Activated T-helper 1 cell treated with Interleukin-2 at 50 U/mL for 16 hours (primary cell): Measurements from ENCODE around the gene ACAP1.
"Not testable (repeated sequence)": the region's sequence is repeated elsewhere in the genome, so short reads cannot be mapped to it uniquely, and the experiment has no call there.

Experiments used
- DNase-seq: peaks from one replicate; pipeline ENCODE4 v3.0.0-alpha.2; 2020; ENCODE audit warnings: low read depth

Gene ACAP1

DNA sequence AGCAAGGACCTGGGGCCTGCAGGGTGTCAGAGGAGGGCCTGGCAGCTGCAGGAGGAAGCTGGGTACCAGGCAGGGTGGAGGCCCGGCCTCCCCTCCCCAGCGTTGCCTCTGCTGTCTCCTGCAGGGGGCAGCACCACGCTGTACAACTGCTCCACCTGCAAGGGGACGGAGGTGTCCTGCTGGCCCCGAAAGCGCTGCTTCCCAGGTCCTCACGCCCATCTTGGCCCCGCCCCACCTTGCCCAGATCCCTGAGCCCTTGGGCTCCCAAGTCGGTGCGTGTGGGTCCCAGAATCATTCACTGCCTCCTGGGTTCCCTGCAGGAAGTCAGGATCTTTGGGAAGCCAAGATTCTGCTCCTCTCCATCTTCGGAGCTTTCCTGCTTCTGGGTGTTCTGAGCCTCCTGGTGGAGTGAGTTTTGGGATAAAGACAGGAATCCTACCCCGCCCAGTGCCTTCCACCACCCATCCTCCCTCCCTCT is 19.8 kb downstream of the ACAP1 start:
- DNase-seq, result peak; percentile 74

DNA sequence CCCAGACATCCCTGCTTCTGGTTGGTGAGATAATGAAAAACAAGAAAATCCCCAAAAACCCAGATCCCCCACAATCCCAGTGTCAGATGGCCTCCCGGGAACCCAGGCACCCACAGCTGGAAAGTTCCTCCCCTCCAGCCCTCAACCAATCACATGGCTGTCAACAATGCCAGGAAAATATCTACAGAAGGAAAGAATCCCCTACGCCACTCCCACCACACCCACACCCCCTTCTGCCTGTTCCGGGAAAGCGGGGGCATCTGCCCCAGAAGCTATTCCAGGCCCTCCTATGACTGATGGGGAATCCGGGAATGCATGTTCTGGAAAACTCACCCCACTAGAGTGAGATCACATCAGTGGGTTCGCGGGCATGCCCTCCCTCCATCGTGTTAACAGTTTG is 20.4 kb downstream of the ACAP1 start:
- no peak for DNase-seq

DNA sequence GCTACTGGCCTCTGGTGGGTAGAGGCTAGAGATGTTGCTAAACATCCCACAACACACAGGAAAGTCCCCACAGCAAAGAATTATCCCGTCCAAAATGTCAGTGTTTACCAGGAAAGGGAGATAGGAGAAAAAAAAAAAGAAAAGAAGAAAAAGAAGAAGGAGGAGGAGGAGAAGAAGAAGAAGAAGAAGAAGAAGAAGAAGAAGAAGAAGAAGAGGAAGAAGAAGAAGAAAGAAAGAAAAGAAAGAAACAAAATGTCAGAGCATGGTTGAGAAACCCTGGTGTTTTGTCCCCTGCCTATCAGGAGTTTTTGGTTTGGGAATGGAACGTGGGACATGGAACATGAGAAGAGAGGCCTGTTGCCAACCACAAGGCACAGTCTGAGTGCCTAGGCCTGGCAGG is 21.1 kb downstream of the ACAP1 start:
- no peak for DNase-seq

DNA sequence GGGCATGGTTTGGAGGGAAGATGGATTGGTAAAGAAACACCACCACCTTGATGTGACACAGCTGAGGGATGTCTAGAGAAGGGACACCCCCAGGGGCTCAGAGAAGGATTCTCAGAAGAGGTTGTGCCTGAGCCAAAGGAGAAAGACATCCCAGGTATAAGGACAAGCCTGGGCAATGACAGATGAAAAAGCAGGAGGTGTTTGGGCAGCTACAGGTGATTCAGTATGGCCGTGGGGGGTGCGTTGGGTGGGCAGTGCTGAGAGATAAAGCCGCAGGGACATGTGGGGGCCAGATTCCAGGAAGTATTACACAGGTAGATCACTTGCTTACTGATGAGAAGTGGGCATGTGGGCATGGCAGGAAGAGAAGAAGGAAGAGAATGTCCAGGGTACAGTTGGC is 25.6 kb downstream of the ACAP1 start:
- no peak for DNase-seq

DNA sequence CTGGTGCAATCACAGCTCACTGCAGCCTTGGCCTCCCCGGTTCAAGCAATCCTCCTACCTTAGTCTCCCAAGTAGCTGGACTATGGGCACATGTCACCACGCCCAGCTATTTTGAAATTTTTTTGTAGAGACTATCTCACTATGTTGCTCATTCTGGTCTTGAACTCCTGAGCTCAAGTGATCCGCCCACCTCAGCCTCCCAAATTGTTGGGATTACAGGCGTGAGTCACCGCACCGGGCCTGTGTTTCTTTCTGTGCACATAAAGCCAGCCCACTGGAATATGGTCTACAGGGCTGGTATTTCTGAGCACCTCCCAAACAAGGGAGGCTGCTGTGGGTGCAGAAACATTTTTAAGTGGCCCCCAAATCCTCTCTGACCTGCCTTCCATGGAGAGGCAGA is 27.0 kb downstream of the ACAP1 start:
- DNase-seq, result no peak

DNA sequence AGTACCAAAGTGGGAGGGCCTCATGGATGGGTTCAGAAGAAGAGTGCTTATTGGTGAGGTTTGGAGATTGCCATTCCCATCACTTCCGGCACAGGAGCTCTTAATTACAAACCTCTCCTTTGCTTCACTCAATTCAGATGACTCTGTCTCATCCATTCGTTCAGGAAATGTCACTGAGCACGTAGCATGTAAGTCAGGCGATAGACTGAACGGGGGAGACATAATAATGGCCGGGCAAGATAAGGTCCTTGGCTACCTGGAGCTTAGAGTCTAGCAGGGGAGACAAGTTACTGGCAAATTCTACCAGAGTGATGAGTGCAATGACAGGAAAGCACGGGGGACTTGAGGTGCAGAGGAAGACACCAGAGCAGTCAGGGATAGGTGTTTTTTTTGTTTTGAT is 29.6 kb downstream of the ACAP1 start:
- not testable (repeated sequence) for DNase-seq

DNA sequence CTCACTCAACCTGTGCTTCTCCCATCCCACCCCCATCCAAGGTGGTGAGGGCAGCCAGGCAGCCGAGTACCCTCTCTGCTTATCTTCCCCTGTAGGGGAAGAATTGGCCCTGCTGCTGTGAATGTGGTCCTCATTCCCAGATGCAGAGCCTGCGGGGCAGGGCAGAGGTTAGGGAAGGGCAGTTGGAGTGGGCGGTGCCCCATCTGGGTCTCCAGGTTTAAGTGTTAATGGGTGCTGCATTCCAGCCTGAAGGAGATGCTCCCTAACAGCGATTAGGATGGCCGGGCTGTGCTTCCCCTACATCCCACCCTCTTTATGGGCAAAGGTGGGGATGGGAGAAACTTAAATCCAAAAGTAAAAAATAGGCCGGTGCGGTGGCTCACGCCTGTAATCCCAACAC is 30.8 kb downstream of the ACAP1 start:
- DNase-seq, result no peak

DNA sequence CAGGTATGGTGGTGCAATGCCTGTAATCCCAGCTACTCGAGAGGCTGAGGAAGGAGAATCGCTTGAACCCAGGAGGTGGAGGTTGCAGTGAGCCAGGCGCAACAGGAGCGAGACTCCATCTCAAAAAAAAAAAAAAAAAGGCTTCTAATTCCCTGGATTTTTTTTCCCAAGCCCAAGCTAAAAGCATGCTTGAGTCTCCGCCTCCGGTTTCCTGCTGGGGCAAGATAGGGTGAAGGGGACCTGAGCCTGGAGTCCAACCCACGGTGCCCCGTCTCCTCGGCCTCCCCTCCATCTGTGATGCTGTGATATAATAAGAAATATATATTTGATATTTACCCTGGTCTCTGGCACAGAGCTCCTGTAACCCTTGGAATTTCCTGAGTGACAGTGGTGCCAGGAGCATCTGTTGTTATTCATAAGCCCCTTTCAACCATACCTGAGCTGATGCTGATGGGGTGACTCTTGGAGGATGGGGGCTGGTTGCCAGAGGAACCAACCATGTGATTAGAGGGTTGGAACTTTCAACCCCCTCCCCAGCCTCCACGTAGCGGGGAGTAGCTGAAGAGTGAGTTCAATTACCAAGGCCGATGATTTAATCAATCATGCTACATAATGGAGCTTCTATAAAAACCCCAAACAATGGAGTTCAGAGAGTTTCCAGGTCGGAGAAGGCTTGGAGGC is 31.7 kb downstream of the ACAP1 start:
- DNase-seq, result no peak

DNA sequence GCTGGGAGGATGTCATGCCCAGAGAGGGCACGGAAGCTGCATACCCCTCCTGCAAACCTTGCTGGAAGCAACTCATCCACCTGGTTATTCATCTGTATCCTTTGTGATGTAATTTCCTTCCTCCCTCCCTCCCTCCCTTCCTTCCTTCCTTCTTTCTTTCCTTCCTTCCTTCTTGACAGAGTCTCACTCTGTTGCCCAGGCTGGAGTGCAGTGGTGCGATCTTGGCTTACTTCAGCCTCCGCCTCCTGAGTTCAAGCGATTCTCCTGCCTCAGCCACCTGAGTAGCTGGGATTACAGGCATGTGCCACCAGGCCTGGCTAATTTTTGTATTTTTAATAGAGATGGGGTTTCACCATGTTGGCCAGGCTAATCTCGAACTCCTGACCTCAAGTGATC is 32.3 kb downstream of the ACAP1 start:
- not testable (repeated sequence) for DNase-seq

DNA sequence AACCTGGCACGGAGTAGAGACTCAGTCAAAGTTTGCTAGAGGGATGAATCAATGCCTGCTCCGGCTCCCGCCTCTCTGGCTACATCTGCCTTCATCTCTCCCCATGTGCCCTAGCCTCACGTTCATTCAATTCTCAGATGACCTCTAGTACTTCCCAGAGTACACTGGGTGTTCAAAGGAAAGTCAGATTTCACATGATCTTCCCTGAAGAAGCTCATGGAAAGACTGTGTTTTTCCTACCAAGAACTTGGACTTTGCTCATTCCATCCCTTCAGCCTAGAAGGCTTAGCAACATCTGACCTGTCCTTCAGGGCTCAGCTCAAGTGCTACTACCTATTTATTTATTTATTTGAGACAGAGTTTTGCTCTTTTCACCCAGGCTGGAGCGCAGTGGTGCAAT is 33.5 kb downstream of the ACAP1 start:
- no peak for DNase-seq

DNA sequence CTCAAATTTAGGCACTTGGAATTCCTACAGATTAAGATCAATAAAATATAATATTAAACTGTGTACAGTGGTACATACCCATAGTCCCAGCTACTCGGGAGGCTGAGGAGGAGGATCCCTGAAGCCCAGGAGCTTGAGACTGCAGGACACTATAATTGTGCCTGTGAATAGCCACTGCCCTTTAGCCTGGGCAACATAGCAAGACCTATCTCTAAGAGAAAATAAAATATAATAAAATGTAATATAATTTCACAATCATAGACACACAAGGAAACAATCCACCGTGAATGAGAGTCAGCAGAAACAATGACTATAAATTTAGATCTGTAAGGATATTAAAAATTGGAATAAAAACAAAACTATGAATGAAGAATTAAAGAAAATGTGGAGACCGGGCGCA is 34.5 kb downstream of the ACAP1 start:
- no peak for DNase-seq

DNA sequence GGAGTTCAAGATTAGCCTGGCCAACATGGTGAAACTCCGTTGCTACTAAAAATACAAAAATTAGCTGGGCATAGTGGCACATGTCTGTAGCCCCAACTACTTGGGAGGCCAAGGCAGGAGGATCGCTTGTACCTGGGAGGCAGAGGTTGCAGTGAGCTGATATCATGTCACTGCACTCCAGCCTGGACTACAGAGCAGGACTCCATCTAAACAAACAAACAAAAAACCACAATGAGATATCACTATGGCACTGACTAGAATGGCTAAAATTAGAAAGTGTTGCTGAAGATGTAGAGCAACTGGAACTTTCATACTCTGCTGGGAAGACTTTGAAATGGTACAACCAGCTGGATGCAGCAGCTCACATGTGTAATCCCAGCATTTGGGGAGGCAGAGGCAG is 38.0 kb downstream of the ACAP1 start:
- no peak for DNase-seq

DNA sequence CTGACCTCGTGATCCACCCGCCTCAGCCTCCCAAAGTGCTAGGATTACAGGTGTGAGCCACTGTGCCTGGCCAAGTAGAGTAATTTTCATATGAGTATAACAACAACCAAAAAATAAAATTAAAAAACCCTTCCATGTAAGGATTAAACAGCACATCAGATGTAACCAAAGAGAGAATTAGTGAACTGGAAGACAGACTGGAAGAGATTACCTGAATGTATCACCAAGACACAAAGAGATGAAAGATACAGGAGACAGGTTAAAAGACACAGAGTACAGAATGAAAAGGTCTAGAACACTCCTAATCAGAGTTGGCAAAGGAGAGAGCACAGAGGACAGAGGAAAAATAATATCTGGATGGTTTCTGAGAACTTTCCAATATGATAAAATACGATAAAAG is 42.8 kb downstream of the ACAP1 start:
- DNase-seq, result no peak

DNA sequence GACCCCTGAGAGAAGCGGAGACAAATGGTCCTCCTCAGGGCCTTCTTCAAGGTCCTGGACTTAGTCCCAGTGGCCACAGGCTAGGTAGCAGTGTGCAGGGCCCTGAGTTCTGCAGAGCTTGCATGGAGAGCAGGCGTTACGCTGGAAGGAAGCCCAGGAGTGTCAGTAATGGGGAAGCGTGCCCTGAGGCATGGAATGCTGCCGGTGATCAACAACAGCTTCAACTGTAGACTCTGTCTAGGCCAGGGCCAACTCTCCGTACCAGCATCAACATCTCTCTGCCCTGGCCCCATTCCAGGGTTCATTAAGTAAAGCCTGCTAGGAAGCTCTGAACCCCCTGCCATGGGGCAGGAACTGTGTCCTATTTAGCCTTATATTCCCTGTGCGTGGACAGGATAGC is 44.0 kb downstream of the ACAP1 start:
- DNase-seq, result no peak

DNA sequence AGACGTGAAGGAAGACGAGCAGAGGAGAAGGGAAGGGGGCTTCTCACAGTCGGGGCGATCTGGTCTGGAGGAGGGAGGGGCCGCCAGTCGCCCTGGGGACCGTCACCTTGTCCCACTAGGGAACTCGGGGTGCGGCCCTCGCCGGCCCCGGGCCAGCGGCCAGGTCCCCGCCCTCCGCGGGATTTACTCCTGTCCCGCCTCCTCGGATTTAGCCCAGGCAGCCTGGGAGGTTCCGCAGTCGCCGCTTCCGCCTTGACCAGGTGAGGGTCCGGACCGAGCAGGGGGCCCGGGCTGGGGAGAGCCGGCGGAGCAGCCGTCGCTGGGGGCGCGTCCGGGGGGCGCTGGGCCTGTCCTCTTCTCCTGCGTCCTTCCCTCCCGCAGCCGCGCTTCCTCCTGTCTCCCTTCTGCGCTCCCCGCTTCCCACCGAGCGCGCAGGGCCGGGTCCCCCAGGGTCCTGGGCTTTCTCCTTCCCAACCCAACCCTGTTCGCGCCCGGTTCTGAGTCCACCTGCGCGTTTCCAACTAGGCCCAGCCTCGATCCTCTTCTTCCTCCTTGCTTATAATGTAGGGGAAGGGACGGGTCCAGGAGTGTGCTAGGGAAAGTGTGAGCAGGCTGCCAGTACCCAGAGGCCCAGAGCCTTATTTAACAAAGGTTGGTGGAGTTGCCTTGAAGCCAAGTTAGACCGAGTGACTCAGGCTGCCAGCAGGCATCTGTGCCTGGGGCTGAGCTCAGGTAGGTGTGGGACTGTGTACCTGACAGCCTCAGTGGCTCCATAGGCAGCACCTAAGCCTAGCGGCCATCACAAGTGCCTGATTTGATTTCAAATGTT is 44.7 kb downstream of the ACAP1 start, which contains the start of gene TNK1:
Gene TNK1 (plus strand): TSS at position 235 of the 829 bp plus-strand sequence. CDS start 1,838 bp downstream, outside the sequence.
- DNase-seq, result no peak

DNA sequence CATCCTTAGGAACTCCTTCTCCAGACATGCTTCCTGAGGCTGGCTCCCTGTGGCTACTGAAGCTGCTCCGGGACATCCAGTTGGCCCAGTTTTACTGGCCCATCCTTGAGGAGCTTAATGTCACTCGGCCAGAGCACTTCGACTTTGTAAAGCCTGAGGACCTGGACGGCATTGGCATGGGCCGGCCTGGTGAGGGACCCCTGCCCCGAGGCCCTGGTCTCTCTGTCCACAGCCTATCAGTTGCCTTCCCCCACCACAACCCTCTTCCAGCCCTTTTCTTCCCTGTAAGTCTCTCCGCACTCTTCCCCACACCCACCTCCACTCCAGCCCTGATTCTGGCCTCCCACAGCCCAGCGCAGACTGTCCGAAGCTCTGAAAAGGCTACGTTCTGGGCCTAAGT is 46.6 kb downstream of the ACAP1 start:
- no peak for DNase-seq

DNA sequence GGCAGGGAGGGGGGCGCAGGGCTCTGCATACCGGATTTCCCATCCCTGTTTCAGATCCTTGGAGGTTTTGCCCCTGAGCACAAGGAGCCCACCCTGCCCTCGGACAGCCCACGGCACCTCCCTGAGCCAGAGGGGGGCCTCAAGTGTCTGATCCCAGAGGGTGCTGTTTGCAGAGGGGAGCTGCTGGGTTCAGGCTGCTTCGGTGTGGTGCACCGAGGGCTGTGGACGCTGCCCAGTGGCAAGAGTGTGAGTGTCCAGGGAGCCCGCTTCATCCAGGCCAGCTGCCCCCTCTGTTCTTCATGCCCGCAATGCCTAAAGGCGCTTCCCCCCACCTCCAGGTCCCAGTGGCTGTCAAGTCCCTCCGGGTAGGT is 47.0 kb downstream of the ACAP1 start:
- no peak for DNase-seq

DNA sequence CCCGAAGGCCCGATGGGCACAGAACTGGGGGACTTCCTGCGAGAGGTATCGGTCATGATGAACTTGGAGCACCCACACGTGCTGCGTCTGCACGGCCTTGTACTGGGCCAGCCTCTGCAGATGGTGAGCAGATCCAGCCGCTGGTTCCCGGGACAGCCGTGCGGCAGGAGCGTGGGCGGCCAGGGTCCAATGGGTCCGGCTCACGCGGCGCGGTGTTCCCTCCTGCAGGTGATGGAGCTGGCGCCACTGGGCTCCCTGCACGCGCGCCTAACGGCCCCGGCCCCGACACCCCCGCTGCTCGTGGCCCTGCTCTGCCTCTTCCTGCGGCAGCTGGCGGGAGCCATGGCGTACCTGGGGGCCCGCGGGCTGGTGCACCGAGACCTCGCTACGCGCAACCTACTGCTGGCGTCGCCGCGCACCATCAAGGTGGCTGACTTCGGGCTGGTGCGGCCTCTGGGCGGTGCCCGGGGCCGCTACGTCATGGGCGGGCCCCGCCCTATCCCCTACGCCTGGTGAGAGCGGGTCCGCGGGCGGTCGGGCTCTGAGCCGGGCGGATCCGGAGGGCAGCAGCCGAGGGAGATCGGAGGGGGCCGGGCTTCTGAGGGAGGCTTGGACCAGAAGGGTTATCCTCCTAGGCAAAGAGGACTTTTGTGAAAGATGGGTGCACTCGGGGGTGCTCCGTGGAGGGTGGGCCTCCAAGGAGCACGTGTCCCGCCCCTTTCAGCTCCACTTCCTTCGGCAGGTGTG is 47.6 kb downstream of the ACAP1 start:
- peak; percentile 71 for DNase-seq

DNA sequence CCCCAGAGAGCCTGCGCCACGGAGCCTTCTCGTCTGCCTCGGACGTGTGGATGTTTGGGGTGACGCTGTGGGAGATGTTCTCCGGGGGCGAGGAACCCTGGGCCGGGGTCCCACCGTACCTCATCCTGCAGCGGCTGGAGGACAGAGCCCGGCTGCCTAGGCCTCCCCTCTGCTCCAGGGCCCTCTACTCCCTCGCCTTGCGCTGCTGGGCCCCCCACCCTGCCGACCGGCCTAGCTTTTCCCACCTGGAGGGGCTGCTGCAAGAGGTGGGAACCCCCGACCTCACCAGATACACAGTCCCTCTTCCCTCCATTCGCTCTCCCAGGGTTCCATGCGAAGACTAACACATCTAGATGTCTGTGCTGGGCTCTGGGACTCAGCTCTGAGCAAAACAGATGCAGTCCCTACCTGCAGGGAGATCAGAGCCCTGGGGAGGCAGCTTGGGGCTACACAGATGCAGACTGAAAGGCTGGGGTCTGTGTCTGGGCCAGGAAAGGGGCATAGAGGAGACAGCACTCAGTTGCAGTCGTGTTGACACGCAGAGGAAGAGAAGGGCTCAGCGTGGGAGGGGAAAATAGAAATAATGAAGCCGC is 48.3 kb downstream of the ACAP1 start:
- DNase-seq, result no peak

DNA sequence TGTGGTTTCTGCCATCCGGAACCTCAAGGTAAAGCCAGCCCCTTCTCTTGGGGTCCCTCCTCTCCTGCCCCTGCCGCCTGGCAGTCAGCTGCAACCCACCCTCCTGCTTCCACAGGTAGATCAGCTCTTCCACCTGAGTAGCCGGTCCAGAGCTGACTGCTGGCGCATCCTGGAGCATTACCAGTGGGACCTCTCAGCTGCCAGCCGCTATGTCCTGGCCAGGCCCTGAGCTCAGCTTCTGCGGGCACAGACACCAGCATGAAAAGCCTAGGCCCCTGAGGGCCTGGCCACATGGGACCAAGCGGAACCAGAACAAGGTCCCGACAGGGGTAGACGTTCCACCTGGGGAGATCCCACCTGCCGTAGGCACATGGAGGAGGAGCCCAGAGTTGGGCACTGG is 52.5 kb downstream of the ACAP1 start:
- no peak for DNase-seq

DNA sequence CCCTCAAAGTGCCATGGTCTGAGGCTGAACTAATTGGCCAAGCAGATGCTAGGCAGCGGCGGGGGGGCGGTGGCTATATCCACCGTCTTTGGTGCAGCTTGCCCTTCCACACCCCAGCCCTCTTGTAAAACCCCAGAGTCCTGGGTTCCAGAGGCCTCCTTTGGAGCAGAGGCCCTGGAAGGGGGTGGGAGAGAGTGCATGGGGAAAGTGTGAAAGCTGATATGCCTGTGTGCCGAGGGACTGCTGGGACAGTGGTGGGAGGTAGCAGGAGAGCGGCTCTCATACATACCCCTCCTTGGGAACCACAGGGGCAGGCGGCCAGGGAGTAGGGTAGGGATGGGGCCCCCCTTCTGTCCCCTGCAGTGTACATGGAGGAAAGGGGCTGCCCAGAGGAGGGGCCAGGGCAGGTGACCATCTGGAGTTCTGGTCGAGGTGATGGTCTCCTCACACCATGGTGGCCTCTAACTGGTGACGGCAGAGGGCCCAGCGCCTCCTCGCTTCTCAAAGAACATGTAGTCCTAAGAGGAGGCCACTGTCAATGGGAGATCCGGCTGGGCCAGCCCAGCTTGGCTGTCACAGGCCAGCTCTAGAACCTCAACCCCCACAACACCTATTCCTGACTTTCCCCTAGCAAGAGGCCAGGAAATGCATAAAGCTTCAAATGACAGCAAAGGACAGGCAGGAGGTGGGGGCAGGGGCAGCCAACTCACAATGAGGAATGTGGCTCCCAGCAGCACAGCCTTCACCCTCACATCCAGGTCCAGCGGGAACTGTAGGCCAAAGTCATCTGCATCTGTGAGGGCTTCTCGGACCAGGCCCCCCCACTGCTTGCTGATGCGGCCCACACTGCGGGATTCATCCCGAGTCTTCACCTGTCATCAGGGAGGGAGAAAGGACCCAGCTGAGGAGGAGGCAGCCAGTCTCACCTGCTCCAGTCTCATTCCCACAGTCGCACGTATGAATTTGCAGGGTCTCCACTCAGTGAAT is 53.9 kb downstream of the ACAP1 start:
- DNase-seq, result no peak
